CD4-positive, alpha-beta T cell treated with Interleukin-4 for 1 hour (primary cell): Measurements from ENCODE around the gene ZMYND15.

Experiments
- DNase-seq, 2 donors: peaks; one replicate each; pipeline ENCODE4 v3.0.0-alpha.2; 2020 to 2022

ZMYND15 gene

DNA sequence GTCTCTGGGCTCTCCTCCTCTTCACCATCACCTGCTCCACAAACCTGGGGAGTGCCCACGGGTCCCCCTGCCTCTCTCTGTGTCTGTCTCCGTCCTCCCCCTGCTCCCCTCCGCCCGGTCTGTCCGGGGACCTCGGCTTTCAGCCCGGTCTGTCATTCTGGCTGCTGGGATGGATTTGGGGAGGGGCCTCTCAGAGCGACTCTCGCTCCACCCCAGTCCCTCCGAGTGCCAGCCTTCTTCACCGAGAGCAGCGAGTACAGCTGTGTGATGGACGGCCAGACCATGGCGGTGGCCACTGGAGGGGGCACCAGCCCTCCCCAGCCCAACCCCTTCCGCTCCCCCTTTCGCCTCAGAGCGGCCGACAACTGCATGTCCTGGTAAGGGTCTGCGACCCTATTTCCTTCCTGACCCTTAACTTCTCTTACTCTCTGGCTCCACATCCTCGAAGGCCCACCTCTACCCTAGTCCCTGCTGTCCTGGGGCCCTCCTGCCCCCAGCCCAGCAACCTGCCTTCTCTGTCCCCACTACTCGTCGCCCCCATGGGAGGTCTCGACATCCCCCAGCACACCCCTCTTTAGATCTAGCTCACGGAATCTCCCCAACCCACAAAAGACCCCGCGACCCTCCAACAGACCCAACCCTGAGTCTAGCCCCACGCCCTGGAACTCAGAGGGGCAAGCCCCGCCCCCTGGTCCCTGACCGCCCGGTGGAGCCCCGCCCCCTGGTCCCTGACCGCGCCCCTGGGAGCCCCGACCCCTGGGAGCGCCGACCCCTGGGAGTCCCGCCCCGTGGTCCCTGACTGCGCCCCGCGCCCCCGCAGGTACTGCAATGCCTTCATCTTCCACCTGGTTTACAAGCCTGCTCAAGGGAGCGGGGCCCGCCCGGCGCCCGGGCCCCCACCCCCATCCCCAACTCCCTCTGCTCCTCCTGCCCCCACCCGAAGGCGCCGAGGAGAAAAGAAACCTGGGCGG is 5.7 kb downstream of the ZMYND15 start:
- DNase-seq: no peak

- DNase-seq: peak; percentile 46 to 60
Measured at GRCh38 chr17:4747847-4748246, 8.2 kb downstream of the ZMYND15 start.

- DNase-seq: no peak
Measured at GRCh38 chr17:4748686-4749085, 9.1 kb downstream of the ZMYND15 start.

DNA sequence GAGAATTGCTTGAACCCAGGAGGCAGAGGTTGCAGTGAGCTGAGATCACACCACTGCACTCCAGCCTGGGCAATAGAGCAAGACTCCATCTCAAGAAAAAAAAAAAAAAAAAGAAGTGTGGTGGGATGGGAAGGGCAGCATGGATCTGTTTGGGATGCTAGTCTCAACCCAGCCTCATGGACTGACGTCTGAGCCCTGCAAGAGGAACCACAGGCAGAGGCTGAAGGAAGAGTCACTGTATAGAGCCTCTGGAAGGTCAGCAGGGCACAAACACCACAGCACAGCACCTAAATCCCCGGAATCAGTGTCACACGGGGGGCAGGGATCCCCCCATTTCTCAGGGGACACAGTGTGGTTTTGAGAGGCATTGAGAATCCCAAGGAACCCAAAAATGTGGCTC is 11.0 kb downstream of the ZMYND15 start:
- no peak for DNase-seq

DNA sequence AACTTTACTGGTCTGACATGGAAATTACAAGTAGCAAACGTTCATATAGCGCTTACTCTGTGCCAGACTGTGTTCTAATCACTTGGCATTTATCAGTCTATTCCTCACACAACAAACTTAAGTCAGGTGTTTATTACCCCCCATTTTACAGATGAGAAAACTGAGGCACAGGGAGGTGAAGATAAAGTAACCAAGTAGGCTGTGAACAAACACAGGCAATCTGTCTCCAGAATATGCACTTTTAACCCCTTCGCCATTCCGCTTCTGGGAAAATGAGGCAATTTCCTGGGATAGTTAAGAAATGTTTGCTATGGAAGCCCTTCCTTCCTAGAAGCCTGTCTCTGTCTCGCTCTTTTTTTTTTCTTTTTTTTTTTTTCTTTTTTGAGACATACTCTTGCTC is 12.3 kb downstream of the ZMYND15 start:
- DNase-seq: no peak

DNA sequence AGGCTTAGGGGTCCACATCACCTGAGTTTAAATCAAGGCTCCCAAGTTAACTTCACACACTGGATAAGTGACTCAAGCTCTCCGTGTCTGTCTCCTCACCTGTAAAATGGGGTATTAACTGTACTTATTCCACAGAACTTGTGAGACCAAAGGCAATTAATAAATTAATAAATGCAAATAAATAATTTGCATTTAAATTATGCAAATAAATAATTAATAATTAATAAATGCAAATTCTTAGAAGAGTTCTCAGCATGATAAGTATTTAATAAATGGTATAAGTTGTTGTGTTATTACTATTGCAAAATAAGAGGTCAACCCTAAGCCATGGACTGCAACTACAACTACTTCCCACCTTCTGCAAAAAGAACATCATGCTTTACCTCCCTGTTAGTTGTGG is 13.8 kb downstream of the ZMYND15 start:
- DNase-seq: no peak

DNA sequence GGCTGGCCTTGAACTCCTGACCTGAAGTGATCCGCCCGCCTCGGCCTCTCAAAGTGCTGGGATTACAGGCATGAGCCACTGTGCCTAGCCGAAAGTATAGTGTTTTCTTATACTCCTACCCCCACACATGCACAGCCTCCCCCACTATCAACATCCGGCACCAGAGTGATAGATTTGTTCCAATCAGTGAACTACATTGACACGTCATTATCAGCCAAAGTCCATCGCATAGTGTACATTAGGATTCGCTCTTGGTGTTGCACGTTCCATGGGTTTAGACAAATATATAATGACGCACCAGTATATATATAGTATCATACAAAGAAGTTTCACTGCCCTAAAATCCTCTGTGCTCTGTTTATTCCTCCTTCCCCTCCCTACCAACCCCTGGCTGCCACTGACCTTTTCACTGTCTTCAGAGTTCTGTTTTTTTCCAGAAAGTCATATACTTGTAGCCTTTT is 20.2 kb downstream of the ZMYND15 start:
- peak; percentile 22 to 23 for DNase-seq

DNA sequence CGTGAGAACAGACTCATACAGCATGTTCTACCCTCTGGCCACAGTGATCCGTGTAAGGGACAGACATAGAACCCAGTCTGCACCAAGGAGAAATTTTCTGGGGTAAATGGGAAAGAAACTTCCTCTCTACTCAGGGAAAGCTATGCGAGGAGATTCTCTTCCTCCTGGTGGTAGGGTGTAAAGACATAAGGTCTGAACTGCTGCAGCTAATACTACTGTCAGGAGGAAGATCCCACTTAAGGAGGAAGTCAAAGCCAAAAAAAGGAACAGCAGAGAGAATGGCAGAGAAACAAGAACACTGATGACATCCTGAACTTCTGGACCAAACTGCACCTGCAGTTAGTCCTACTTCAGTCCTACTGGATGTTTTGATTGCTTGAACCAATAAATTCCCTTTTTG is 25.0 kb downstream of the ZMYND15 start:
- DNase-seq: no peak

DNA sequence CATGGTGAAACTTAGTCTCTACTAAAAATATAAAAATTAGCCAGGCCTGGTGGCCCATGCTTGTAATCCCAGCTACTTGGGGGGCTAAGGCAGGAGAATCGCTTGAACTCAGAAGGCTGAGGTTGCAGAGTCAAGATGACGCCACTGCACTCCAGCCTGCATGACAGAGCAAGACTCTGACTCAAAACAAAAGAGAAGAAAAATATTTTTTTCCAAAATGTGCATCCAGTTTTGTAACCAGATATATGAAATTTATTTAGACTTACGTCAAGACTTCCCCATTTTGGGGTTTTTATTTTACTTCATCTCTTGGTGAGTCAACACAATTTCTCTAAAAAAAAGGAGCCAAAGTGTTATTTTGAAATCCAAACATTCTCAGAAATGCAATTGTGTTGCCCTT is 26.6 kb downstream of the ZMYND15 start:
- DNase-seq: peak in 1 of 2 donors; percentile 67

GRCh38 chr17:4766723-4767122 is 27.1 kb downstream of the ZMYND15 start:
- DNase-seq: no peak

- DNase-seq: peak in 1 of 2 donors; percentile 29
Measured at GRCh38 chr17:4768298-4768697, 28.7 kb downstream of the ZMYND15 start.

DNA sequence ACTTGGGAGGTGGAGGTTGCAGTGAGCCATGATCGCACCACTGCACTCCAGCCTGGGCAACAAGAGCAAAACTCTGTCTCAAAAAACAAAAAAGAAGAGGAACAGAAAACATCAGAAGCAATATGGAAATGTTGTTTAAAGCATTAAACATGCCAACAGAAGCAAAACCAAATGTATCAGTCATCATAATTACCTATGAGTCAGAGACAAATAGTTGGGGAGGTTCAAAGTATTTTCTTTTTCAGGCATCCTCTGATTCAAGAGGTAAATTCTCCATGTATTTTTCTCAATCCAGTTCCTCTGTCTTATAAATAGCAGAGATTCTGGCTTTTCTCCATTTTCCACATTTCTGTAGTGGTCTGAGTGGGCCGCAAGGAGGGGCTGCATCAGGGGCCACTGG is 30.0 kb downstream of the ZMYND15 start:
- DNase-seq: no peak

- DNase-seq: no peak
Measured at GRCh38 chr17:4771519-4772234, 32.0 kb downstream of the ZMYND15 start, which contains the start of gene TM4SF5. Gene TM4SF5, plus strand, starts transcription at chr17:4771886. Its CDS starts 37 bp downstream, at chr17:4771923.

- no peak for DNase-seq
Measured at GRCh38 chr17:4772235-4772613, 32.6 kb downstream of the ZMYND15 start.

DNA sequence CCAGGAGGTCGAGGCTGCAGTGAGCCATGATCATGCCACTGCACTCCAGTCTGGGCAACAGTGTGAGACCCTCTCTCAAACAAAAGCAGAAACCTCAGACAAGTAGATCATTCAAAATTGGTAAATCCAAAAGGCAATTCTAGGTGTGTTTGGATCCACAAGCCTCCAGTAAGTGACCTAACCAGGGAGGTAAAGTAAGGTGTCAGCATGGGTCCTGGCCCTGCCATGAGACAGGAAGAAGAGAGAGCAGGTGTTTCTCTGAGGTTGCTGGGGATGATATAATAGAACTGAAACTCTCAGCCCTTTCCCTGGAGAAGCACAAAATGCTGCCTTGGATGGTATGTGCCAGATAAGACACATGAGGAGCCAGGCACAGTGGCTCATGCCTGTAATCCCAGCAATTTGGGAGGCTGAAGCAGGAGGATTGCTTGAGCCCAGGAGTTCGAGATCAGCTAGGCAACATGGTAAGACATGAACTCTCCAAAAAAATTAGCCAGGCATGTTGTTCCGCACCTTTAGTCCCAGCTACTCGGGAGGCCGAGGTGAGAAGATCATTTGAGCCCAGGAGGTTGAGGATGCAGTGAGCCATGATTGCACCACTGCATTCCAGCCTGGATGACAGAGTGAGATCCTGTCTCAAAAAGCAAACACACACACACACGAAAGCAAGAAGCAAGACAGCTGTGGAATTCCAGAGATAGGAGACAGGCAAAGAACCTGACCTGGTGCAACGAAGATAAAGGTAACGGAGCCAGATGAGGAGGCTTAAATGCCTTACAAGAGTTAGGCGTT is 38.5 kb downstream of the ZMYND15 start:
- no peak for DNase-seq

DNA sequence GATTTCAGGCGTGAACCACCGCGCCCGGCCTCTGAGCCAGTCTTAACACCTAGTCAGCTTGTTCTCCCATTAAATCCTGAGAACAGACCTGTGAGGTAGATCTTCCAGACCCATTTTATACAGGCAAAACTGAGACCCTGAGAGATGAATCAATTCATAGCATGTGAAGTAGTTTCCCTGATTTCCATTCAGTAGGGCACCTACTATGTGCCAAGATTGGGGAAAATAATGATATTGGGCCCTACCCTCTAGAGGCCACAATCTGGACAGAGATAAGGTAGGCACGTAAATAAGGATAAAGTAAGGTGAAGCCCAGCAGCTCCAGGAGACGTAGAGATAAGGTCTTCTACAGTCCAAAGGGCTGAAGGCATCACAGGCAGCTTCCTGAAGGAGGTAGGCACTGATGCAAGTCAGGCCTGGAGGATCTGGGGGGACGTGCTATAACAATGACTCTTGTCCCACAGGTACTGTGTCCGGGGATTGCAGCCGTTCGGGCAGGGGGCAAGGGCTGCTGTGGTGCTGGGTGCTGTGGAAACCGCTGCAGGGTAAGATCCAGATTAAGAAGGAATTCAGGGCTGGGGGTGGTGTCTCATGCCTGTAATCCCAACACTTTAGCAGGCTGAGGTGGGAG is 40.8 kb downstream of the ZMYND15 start:
- DNase-seq: no peak

DNA sequence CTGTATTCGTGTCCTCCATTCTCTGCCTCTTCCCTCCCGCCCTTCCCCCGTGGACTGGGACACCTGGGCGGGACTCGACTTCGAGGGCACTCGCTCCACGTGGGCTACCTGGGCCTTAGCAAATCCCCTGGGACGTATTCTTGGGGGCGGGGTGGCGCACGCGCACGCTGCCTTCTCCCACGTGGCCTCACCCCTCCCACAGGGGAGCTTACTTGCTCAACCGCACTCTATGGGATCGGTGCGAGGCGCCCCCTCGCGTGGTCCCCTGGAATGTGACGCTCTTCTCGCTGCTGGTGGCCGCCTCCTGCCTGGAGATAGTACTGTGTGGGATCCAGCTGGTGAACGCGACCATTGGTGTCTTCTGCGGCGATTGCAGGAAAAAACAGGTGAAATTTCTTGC is 43.0 kb downstream of the ZMYND15 start:
- peak in 1 of 2 donors; percentile 39 for DNase-seq

DNA sequence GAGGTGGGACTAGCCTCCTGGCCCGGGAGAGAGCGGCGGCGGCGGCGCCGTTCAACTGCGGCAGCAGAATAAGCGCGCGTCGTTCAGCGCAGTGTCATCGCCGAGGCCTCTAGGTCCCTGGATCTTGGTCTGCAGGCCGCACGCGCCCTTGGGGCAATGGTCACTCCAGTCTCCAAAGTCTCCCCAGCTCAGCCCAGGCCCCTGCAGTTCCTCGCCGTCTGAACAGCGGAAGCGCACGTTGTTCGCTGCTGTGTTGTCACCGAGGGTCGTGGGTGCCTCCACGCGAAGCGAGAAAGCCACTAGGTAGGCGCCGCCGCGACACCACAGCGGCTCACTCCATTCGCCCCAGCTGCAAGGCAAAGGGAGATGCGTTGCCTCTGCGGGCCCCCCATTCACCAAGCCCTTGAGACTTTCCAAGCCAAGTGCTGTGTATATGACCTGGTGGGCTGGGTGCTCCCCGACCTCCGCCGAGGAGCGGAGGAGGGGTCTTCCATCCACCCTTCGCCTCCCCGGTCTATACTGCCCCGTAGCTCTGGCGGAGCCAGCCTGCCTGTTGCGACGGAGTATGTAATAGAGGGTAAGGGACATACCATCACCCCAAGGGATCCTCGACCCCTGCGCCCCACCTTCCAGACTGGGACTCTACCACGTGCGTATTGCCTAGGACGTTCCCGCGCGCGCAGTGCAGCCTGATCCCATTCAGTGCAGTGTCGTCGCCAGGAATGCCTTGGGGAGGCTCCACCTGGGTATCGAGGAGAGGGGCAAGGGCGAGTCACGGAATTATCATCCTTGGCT is 45.9 kb downstream of the ZMYND15 start:
- DNase-seq: no peak

DNA sequence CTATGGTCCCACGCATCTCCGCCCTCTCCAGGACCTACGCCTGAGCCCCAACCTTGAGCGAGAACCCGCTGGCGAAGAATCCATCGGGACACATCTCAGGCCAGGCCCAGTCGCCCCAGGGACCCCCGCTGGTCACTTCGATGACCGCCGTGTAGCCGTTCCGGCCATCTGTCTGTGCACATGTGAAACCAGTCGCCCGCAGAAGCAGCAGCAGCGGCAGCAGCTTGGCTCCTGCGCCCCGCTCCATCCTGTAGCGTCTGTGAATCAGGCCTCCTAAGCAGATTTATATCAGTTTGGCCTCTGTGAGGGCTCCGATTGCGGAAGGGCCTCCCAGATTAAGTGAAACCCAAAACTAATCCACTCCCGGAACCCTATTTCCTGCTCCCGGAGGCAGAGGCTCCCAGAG is 46.5 kb downstream of the ZMYND15 start, which contains the start of gene VMO1:
Gene VMO1 (minus strand): TSS at position 259 of the 406 bp plus-strand sequence. CDS start 12 bp downstream, at position 247.
- no peak for DNase-seq

- no peak for DNase-seq
Measured at GRCh38 chr17:4786516-4786915, 46.9 kb downstream of the ZMYND15 start.

DNA sequence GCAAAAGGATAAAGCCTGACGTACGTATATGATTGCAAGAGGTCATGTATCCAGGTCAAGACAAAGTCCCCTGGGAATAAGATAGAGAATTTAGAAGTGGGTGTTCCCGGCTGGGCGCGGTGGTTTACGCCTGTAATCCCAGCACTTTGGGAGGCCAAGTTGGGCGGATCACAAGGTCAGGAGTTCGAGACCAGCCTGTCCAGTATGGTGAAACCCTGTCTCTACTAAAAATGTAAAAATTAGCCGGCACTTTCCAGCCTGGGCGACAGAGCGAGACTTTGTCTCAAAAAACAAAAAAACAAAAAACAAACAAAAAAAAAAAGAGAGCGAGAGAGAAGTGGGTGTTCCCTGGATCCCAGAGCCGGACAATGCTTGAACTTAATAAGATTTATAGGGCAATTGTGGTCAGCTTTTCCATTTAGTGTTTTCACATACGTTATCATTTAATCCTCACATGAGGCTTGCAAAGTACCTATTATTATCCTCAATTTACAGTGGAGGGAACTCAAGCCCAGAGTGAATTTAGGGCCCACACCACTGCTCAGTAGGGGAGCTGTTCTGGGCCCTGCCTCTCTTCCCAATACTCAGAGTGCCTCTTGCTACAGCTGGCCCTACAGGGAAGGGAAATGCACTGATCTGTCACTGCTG is 48.6 kb downstream of the ZMYND15 start:
- no peak for DNase-seq
